IMR-90 (cell line): ENCODE measurements around the gene TCF7L2. TPM values are rescaled to one million over a fixed set of nuclear protein-coding genes. Genes with fewer than 3 reads are reported as not detected.

Experiments used
- ATAC-seq: fragments of 200-7000 bp; cut with Tn5 transposase; 2 replicates; pipeline ENCODE4 v1.9.1; 2020; ENCODE audit warnings: low read depth, mild to moderate bottlenecking, moderate library complexity
- BruUV-seq: library from RNA; stranded (reverse); fragments of 400-500 nt; replicated peaks from 2 replicates; lab custom pipeline; 2021; lab: Mats Ljungman, UMichigan
- CTCF ChIA-PET: fragments of 300-600 bp; formaldehyde crosslinking; extraction: SDS; loops from one replicate; lab custom pipeline; 2021; ENCODE audit warnings: antibody characterized with exemption; lab: Yijun Ruan, JAX
- POLR2A ChIA-PET: fragments of 300-600 bp; sonication (Branson Sonifier 250); formaldehyde crosslinking; loops from one replicate; lab custom pipeline; 2022; ENCODE audit warnings: antibody characterized with exemption; ENCODE audit not compliant: unreplicated experiment; lab: Charles Lee
- DNase-seq: peaks from one replicate; pipeline ENCODE4 v3.0.0; 2013
- H2AFZ ChIP-seq: replicated peaks from 2 replicates; pipeline ENCODE3; 2013; ENCODE audit warnings: low read length, mild to moderate bottlenecking; ENCODE audit not compliant: poor library complexity
- H2AK5ac ChIP-seq: 2 replicates; pipeline ENCODE4 v1.6.1; 2013; ENCODE audit warnings: low read depth, low read length, inconsistent platforms
- H2AK9ac ChIP-seq: replicated peaks from 2 replicates; pipeline ENCODE3; 2013; ENCODE audit warnings: mild to moderate bottlenecking, low read depth, low read length, moderate library complexity; ENCODE audit not compliant: poor library complexity
- H2BK120ac ChIP-seq: 2 replicates; pipeline ENCODE4 v1.6.1; 2013; ENCODE audit warnings: low read depth, low read length, inconsistent platforms
- H2BK15ac ChIP-seq: 3 replicates; pipeline ENCODE4 v1.6.1; 2013; ENCODE audit warnings: low read depth, low read length, inconsistent platforms
- H2BK20ac ChIP-seq: 2 replicates; pipeline ENCODE4 v1.6.1; 2013; ENCODE audit warnings: low read depth, mild to moderate bottlenecking, inconsistent platforms, low read length, moderate library complexity
- H2BK5ac ChIP-seq: 2 replicates; pipeline ENCODE4 v1.6.1; 2013; ENCODE audit warnings: mild to moderate bottlenecking, low read depth, low read length, inconsistent platforms; ENCODE audit not compliant: poor library complexity, severe bottlenecking
- H3K14ac ChIP-seq: replicated peaks from 2 replicates; pipeline ENCODE4 v1.6.1; 2013; ENCODE audit warnings: low read depth, low read length, inconsistent platforms
- H3K18ac ChIP-seq: 2 replicates; pipeline ENCODE4 v1.6.1; 2013; ENCODE audit warnings: low read depth, low read length, control low read depth
- H3K23ac ChIP-seq: 2 replicates; pipeline ENCODE4 v1.6.1; 2013; ENCODE audit warnings: low read depth, low read length, inconsistent platforms
- H3K27ac ChIP-seq: 2 replicates; pipeline ENCODE4 v1.5.1; 2013; ENCODE audit warnings: mild to moderate bottlenecking, control low read depth, low read length; ENCODE audit not compliant: insufficient read depth
- H3K27me3 ChIP-seq: 2 replicates; pipeline ENCODE4 v1.6.1; 2013; ENCODE audit warnings: low read length; ENCODE audit not compliant: control insufficient read depth, insufficient read depth
- H3K36me3 ChIP-seq: 2 replicates; pipeline ENCODE4 v1.6.1; 2013; ENCODE audit warnings: low read length, mixed read lengths; ENCODE audit not compliant: control insufficient read depth, insufficient read depth
- H3K4ac ChIP-seq: 2 replicates; pipeline ENCODE4 v1.6.1; 2013; ENCODE audit warnings: low read depth, low read length, inconsistent platforms
- H3K4me1 ChIP-seq: 2 replicates; pipeline ENCODE4 v1.6.1; 2013; ENCODE audit warnings: low read length, mixed read lengths; ENCODE audit not compliant: control insufficient read depth, insufficient read depth
- H3K4me2 ChIP-seq: 2 replicates; pipeline ENCODE4 v1.6.1; 2013; ENCODE audit warnings: low read depth, mild to moderate bottlenecking, control low read depth, low read length, moderate library complexity
- H3K4me3 ChIP-seq: 2 replicates; pipeline ENCODE4 v1.5.1; 2013; ENCODE audit warnings: low read depth, mild to moderate bottlenecking, control low read depth, low read length, moderate library complexity; ENCODE audit not compliant: insufficient read depth
- H3K56ac ChIP-seq: 2 replicates; pipeline ENCODE4 v1.6.1; 2013; ENCODE audit warnings: low read length, inconsistent platforms; ENCODE audit not compliant: insufficient read depth; ENCODE audit errors: extremely low read depth
- H3K79me1 ChIP-seq, 2 experiments: 2 replicates each; pipeline ENCODE4 v1.6.1; 2013; ENCODE audit warnings: low read length in 2 of 2, inconsistent platforms in 1 of 2, low read depth in 1 of 2
- H3K9ac ChIP-seq: 2 replicates; pipeline ENCODE4 v1.6.1; 2013; ENCODE audit warnings: low read depth, low read length, control low read depth
- H3K9me1 ChIP-seq: 2 replicates; pipeline ENCODE4 v1.6.1; 2013; ENCODE audit warnings: low read length, inconsistent platforms; ENCODE audit not compliant: insufficient read depth
- H3K9me3 ChIP-seq: 2 replicates; pipeline ENCODE4 v1.6.1; 2013; ENCODE audit warnings: low read length; ENCODE audit not compliant: control insufficient read depth, insufficient read depth
- H4K20me1 ChIP-seq: 2 replicates; pipeline ENCODE4 v1.6.1; 2013; ENCODE audit warnings: low read length, inconsistent platforms; ENCODE audit not compliant: insufficient read depth
- H4K5ac ChIP-seq: 2 replicates; pipeline ENCODE4 v1.6.1; 2013; ENCODE audit warnings: mild to moderate bottlenecking, low read depth, low read length, control low read depth
- H4K8ac ChIP-seq, 2 experiments: 2 replicates each; pipeline ENCODE4 v1.6.1; 2013; ENCODE audit warnings: low read depth in 2 of 2, low read length in 2 of 2, control low read depth in 1 of 2, inconsistent platforms in 1 of 2
- H4K91ac ChIP-seq: 2 replicates; pipeline ENCODE4 v1.6.1; 2013; ENCODE audit warnings: low read depth, low read length, inconsistent platforms; ENCODE audit not compliant: insufficient read depth
- CHD1 ChIP-seq: IDR thresholded peaks from 2 replicates; pipeline ENCODE4 v1.6.1; 2012; ENCODE audit warnings: low read depth, low read length, improper control_type of control experiment
- CTCF ChIP-seq: conservative IDR thresholded peaks from 2 replicates; pipeline ENCODE4 v1.5.1; 2012; ENCODE audit warnings: mild to moderate bottlenecking, low read depth, low read length, improper control_type of control experiment
- MAZ ChIP-seq: IDR thresholded peaks from 2 replicates; pipeline ENCODE4 v1.6.1; 2012; ENCODE audit warnings: low read depth, mild to moderate bottlenecking, low read length, improper control_type of control experiment, moderate library complexity, borderline replicate concordance
- NFE2L2 ChIP-seq: fragments of 150-350 bp; IDR thresholded peaks from 2 replicates; pipeline ENCODE4 v1.6.1; 2016; ENCODE audit warnings: low read depth, mild to moderate bottlenecking, low read length
- POLR2A ChIP-seq: IDR thresholded peaks from 2 replicates; pipeline ENCODE4 v1.6.1; 2012; ENCODE audit warnings: mild to moderate bottlenecking, low read depth, low read length
- RAD21 ChIP-seq: IDR thresholded peaks from 2 replicates; pipeline ENCODE4 v1.6.1; 2012; ENCODE audit warnings: low read length, improper control_type of control experiment
- RCOR1 ChIP-seq: IDR thresholded peaks from 2 replicates; pipeline ENCODE4 v1.6.1; 2012; ENCODE audit warnings: mild to moderate bottlenecking, low read length, improper control_type of control experiment; ENCODE audit not compliant: insufficient replicate concordance
- WGBS, 2 experiments: methylation state at CpG; one replicate each; pipeline versions ENCODE4 v1.1.5 to v1.1.7; 2013; ENCODE audit warnings: missing lambda C conversion rate in 2 of 2; ENCODE audit not compliant: insufficient read length in 1 of 2; ENCODE audit errors: extremely low coverage in 2 of 2; 5-methylcytosine and 5-hydroxymethylcytosine counted together
- dilution Hi-C: fragments of 300-500 bp; cut with HindIII; formaldehyde crosslinking; loops from one replicate; pipeline ENCODE4 v1.14.3; 2018; ENCODE audit warnings: low sequenced_read_pairs; ENCODE audit not compliant: unreplicated experiment
- in situ Hi-C: fragments of 300-500 bp; cut with MboI; formaldehyde crosslinking; loops from 3 replicates; pipeline ENCODE4 v1.14.3; 2019; ENCODE audit warnings: low sequenced_read_pairs, inconsistent platforms, mixed read lengths
- intact Hi-C: fragments of 100-400 bp; cut with micrococcal nuclease; formaldehyde crosslinking; loops from 2 replicates; pipeline ENCODE4 v1.10.0; 2022
- polyA plus RNA-seq, 3 experiments: library from polyadenylated mRNA; depleted of rRNA; stranded (reverse); fragments of >200 nt; gene quantifications; 2 replicates each; pipeline ENCODE4 v1.2.3, GENCODE V29; 2012; ENCODE audit warnings: low replicate concordance in 1 of 3
- total RNA-seq: library from RNA; depleted of rRNA; stranded (reverse); fragments of >200 nt; gene quantifications from 2 replicates; pipeline ENCODE4 v1.2.3, GENCODE V29; 2012

TCF7L2 gene
- total and polyA plus RNA-seq, 2 of the 4 experiments (the other 2 are of a cell fraction): 1.3 to 12.2 TPM

GRCh38 chr10:113037218-113037617, 87.2 kb downstream of the TCF7L2 start:
- ChIA-PET POLR2A (no interaction called here), CTCF (interaction anchor here (0.5 kb wide), 1 partner anchor 89 kb away, joined by 5 read pairs; no protein-coding TSS in a partner anchor)
- peaks cover 14% of the 10 kb centered on the region; the same call in 1 of the 2 replicates for H4K20me1 ChIP-seq
- no peak overlapping the region for H3K56ac ChIP-seq
- no peak for DNase-seq
- H3K23ac ChIP-seq: no peak overlapping the region
- H4K5ac ChIP-seq: no peak overlapping the region
- H2BK15ac ChIP-seq: no peak overlapping the region
- no peak overlapping the region for H3K9ac ChIP-seq
- no peak overlapping the region for H3K4me3 ChIP-seq
- peaks cover 5% of the 10 kb centered on the region; the same call in 1 of the 2 replicates for H3K4me1 ChIP-seq
- no TSS peak for BruUV-seq
- no peak overlapping the region for H2AK5ac ChIP-seq
- no peaks in the 10 kb centered on the region for H3K9me3 ChIP-seq
- peaks cover 6% of the 10 kb centered on the region; the same call in 1 of the 2 replicates for H3K36me3 ChIP-seq
- H3K9me1 ChIP-seq: peaks cover 4% of the 10 kb centered on the region; the same call in 1 of the 2 replicates
- dilution Hi-C loops (no loop called here), in situ Hi-C loops (no loop called here), intact Hi-C loops (no loop called here)
- H3K14ac ChIP-seq: no peak overlapping the region
- H4K91ac ChIP-seq: no peak overlapping the region
- H3K4ac ChIP-seq: no peak overlapping the region
- no peak overlapping the region for H4K8ac ChIP-seq
- no peaks in the 10 kb centered on the region for H3K27me3 ChIP-seq
- no peak overlapping the region for H2BK120ac ChIP-seq
- no peak overlapping the region for H2AK9ac ChIP-seq
- no peak overlapping the region for H3K4me2 ChIP-seq
- H2BK20ac ChIP-seq: no peak overlapping the region
- no peak overlapping the region for H2AFZ ChIP-seq
- no CpG with 5 or more reads among the region's 2 CpGs for WGBS, 2 experiments
- peaks cover 31 to 33% of the 10 kb centered on the region in 2 experiments for H3K79me1 ChIP-seq
- no peak overlapping the region for H3K18ac ChIP-seq
- no peak overlapping the region for H2BK5ac ChIP-seq
- TF ChIP-seq RAD21 (no peak), RCOR1 (no peak), MAZ (no peak), CHD1 (no peak), NFE2L2 (no peak), POLR2A (no peak), CTCF (no peak)
- H3K27ac ChIP-seq: no peak overlapping the region
- no peak for ATAC-seq
